Measurements from ENCODE around the gene STK11.
A peak's percentile ranks its signal among the peaks of the same experiment; 100 is the strongest.

The STK11 gene

GRCh38 chr19:1262623-1263123 is 57.1 kb downstream of the STK11 start:
- DNase-seq, result no peak

- DNase-seq, result peak; percentile 71
Observed at GRCh38 chr19:1263188-1263587, 57.6 kb downstream of the STK11 start.

DNA sequence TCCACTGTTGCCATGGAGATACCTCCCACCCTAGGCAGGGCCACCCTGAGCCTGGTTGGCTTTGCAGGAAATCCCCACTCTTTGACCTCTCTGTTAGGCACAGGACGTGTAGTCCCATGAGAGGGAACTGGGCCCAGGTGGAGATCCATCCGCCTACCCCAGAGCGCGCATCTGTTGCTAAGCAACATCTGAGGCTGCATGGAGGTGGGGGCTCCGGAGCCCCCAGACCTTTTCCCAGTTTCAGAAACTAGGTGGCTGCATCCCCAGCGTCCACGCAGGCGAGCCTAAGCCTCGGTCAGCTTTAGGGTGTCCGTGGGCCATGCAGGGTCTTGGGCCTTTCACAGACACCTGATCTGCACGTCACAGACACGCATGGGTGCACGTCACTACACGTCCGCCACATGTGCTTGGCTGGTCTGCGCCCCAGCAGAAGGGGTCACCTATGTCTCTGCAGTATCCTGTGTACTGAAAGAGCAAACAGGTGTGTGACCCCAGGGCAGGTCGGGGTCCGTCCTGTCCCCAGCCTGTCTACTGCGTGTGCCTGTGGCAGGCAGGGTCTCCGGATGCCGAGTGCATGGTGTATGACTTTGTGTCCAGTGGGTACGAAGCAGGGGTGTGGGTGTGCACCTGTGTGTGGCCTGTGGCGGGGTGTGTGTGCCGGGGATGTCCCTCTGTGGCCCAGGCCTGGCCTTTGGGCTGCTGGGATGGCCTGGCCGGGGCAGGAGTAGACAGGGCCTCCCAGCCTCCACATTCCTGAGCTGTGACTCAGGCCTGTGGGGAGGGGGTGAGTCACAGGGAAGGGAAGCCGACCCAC is 59.4 kb downstream of the STK11 start:
- DNase-seq, result no peak

GRCh38 chr19:1265615-1266128 is 60.1 kb downstream of the STK11 start:
- peak; percentile 70 for DNase-seq

DNA sequence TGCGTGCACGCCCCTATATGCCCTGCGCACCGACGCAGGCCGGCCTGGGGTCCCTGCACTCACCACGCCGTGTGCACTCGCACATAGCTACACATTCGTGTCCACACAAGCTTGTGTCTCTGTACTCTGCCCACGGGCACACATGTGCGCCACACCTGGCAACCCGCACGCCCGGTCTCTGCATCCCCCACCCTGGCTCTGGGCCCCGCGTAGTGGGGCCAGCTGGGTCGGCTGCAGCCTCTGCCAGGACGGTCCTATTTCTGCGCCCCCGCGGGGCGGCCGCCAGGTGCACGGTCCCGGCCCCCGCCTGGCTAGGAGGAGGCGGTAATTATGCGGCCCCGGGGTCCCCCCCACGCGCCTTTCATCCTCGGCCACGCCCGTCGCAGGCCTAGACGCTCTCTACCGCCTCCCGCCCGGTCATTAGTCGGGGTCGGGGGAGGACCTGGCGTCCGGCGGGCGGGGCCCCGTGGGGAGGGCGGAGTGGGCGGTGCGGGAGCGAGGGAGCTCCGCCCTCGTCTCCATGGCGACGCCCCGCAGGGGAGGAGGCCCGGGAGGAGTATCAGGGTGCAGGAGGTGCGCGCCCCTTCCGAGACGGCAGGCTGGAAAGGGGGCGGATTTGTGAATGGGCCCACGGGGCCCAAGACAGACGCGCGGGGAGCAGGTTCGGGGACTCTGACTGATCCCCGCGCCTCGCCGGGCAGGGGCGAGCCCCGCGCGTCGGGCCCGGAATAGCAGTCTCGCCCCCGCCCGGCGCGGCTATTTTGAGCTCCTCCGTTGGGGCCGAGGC is 60.7 kb downstream of the STK11 start:
- peak; percentile 95 for DNase-seq

- peak; percentile 61 for DNase-seq
Observed at GRCh38 chr19:1266916-1267476, 61.4 kb downstream of the STK11 start.

DNA sequence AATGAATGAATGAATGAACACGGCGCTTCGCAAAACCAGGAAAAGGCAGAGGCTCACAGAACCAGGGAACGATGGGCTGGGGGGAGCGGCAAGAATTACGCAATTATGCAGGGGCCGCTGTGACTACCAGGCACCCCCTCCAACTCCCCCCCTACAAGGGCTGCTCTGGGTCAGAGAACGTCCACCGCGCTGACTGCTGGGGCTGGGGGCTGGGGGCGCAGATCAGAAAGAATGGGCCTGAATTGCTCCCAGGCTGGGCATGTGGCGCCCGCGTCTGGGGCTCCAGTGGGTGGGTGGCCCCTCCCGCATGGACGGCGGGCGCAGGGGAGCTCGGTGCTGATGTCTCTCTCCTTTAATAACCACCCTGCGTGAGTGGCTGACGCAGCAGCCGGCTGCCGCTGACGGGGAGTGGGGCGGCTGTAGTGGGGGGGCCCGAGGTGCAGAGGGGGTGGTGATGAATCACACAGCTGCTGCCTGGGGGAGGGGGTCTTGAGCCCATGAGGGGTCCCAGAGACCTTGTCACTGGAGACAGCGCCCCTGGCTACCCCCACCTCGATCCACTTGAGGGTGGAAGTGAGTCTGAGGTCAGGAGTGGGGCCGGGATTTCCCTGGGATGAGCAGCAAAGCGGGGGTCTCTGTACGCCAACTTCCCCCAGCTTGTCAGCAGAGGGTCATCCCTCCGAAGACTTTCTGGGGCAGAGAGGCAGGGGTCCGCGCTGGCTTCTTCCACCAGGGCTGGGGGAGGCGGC is 62.1 kb downstream of the STK11 start:
- DNase-seq, result no peak

GRCh38 chr19:1268226-1269064 is 62.9 kb downstream of the STK11 start:
- DNase-seq, result no peak

DNA sequence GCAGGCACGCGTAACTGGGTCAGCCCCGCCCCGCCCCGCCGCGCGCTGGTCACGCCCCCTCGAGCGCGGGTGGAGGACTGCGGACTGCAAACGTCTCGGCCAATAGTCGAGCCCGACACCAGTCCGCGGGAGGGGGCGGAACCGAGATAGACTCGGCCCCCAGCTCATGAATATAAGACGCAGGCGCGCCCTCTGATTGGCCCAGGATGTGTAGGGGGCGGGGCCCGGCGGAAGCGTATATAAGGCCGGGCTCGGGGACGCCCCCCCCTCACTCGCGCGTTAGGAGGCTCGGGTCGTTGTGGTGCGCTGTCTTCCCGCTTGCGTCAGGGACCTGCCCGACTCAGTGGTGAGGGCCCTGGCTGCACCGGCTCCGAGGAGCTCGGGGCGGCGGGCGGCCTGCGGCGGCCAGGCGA is 63.5 kb downstream of the STK11 start, which contains the start of gene CIRBP:
Gene CIRBP (plus strand): TSS at position 268 of the 413 bp plus-strand sequence. CDS start 1,602 bp downstream, outside the sequence.
- peak; percentile 100 for DNase-seq

DNA sequence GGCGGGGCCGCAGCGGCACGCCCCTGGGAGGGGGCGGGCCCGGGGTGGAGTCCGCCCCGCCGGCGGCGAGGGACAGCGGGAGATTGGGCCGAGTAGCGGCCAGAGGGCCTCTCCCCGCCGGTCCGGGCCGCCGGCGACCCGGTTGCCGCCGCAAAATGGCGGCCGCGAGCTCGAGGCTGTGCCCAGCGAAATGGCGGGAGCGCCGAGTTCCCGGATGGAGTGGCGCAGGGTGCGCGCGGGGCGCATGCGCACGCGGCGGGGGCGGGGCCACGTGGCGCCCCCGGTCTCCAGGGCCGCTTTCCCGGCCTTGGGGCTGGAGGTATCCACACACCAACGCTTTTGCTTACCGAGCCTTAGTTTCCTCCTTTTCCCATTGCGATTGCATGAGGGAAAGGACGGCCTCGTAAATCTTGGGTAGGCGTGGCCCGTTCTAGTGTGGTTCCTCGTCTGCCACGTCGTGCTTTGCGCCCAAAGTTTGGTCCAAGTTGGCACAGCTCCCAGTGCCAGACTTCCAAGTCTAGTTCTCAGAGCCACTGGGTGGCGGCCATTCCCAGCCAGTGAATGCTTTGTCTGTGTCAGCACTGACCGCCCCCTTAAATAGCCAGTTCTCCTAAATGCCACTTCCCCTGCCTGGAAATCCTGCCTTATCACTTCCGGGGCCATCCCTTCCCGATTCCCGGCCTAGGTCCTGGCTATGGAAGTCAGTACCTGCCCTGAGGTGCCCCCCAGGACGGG is 64.1 kb downstream of the STK11 start:
- DNase-seq, result peak; percentile 88

DNA sequence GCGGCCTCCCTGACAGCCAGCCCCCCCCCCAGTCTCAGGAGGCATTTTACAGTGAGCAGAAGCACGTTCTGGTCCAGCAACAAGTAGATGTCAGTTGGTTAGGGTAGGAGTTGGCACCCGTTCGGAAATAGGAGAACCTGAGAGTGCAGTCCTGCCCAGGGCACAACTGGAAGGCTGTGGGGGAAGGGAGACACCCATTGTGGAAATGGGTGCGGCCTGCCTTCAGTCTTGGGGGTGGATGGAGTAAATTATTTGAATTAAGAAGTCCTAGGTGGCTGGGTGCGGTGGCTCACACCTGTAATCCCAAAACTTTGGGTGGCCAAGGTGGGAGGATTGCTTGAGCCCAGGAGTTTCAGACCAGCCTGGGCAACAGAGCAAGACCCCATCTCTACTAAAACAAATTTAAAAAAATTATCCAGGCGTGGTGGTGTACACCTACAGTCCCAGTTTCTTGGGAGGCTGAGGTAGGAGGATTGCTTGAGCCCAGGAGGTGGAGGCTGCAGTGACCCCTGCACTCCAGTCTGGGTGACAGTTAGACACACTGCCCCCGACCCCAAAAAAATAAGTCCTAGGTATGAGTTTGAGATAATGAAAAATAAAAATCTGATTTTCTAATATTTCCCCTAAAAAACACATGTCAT is 64.8 kb downstream of the STK11 start:
- peak; percentile 72 for DNase-seq

DNA sequence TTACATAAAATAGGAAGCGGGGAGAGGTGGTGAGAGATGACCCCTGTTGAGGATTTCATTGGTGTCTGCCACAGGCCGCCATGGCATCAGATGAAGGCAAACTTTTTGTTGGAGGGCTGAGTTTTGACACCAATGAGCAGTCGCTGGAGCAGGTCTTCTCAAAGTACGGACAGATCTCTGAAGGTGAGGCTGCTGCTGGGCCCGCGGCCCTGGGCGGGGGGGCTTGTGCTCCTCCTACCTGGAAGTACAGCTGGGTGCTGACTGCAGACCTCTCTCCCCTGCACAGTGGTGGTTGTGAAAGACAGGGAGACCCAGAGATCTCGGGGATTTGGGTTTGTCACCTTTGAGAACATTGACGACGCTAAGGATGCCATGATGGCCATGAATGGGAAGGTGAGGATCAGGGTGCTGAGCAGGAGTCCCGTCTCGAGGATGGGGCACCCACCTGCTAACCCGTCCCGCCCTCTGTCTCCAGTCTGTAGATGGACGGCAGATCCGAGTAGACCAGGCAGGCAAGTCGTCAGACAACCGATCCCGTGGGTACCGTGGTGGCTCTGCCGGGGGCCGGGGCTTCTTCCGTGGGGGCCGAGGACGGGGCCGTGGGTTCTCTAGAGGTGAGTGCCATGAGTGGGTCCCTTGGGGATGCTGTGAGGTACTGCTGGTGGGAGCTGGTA is 65.4 kb downstream of the STK11 start:
- no peak for DNase-seq

- DNase-seq, result no peak
Observed at GRCh38 chr19:1271528-1272422, 66.2 kb downstream of the STK11 start.

DNA sequence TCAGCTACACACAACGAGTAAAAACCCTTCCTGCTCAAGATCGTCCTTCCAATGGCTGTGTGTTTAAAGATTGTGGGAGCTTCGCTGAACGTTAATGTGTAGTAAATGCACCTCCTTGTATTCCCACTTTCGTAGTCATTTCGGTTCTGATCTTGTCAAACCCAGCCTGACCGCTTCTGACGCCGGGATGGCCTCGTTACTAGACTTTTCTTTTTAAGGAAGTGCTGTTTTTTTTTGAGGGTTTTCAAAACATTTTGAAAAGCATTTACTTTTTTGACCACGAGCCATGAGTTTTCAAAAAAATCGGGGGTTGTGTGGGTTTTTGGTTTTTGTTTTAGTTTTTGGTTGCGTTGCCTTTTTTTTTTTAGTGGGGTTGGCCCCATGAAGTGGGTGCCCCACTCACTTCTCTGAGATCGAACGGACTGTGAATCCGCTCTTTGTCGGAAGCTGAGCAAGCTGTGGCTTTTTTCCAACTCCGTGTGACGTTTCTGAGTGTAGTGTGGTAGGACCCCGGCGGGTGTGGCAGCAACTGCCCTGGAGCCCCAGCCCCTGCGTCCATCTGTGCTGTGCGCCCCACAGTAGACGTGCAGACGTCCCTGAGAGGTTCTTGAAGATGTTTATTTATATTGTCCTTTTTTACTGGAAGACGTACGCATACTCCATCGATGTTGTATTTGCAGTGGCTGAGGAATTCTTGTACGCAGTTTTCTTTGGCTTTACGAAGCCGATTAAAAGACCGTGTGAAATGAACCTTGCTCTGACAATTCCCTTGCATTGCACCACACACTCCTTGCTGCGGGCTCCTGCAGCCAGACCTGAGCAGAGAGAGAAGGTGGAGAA is 67.1 kb downstream of the STK11 start:
- DNase-seq, result no peak

GRCh38 chr19:1273263-1274041 is 67.9 kb downstream of the STK11 start:
- no peak for DNase-seq

DNA sequence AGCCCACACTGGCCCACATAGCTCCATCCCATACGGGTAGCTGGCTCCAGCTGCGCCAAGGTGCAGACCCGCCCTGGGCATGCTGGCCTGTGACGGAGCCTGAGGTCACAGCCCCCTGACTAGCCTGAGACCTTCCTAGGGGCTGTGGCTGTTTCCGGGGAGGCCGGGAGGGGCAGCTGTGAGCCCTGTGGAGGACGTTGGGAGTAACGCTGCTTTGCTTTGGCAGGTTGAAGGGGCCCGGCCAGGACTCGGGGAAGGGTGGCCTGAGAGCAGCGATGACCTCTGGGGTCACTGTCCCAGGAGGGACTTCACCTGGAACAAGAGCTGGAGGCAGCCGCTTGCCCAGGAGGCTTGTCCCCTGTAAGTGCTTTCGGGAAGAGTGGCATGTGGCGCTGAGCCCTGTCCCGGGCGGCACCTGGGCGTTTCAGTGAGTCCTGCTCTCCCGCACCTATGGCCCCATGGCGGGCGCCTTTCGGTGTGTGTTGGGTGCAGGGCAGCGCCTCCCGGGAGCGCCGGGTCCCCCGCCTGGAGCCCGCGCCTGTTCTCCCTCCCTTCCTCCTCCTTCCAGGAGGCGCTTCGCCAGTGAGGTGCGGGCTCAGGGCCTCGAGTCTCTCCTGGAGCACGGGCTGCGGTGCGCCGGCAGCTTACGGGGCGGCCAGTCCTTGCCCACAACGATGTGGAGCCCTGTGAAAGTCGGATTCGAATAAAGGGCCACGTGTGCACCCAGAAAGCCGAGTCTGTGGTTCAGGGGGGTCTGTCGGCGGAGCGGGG is 68.7 kb downstream of the STK11 start:
- DNase-seq, result no peak
